PC-3 (cell line): ENCODE results near the gene MBD3.

Experiments
- CTCF ChIP-seq: fragments of 300-600 bp; sonication (generic); conservative IDR thresholded peaks from 2 replicates; pipeline ENCODE4 v1.5.1; 2017; ENCODE audit warnings: antibody characterized with exemption, low read depth, mild to moderate bottlenecking, low read length
- EZH2 ChIP-seq: fragments of 300-600 bp; sonication (generic); IDR thresholded peaks from one replicate; pipeline ENCODE4 v1.6.1; 2017; ENCODE audit warnings: antibody characterized with exemption, mild to moderate bottlenecking, low read length; ENCODE audit not compliant: unreplicated experiment
- EZH2phosphoT487 ChIP-seq: fragments of 300-600 bp; sonication (generic); IDR thresholded peaks from 2 replicates; pipeline ENCODE4 v1.6.1; 2018; ENCODE audit warnings: mild to moderate bottlenecking, antibody characterized with exemption, low read length, borderline replicate concordance

GRCh38 chr19:1576242-1577089, 16.2 kb downstream of the MBD3 start:
- TF ChIP-seq EZH2 (no peak), CTCF (no peak), EZH2phosphoT487 (no peak)
